K562 (cell line): ENCODE data around the gene SYMPK.

ENCODE experiments used
- CHD4 ChIP-seq: fragments of 200-600 bp; sonication (generic); IDR thresholded peaks from 3 replicates; pipeline ENCODE4 v1.6.1; 2012; ENCODE audit warnings: low read depth, mild to moderate bottlenecking, mixed read lengths, low read length, inconsistent platforms; ENCODE audit not compliant: insufficient read depth, insufficient replicate concordance, poor library complexity, severe bottlenecking
- ETV6 ChIP-seq, 3 experiments: fragments of 150-350 bp in 1 of 3; sonication (generic) in 1 of 3; formaldehyde crosslinking in 1 of 3; IDR thresholded peaks; 2 replicates each; pipeline versions ENCODE4 v1.6.1 to v1.8.0; 2014 to 2022; ENCODE audit warnings: borderline replicate concordance in 2 of 3, low read depth in 2 of 3, antibody characterized with exemption in 1 of 3, low read length in 1 of 3, mild to moderate bottlenecking in 1 of 3, missing genetic modification reagents in 1 of 3
- U2AF2 ChIP-seq: fragments of 200-400 bp; formaldehyde crosslinking; optimal IDR thresholded peaks from 2 replicates; pipeline ENCODE3; 2017; ENCODE audit warnings: low read depth, mild to moderate bottlenecking, low read length
- YY1 ChIP-seq, 3 experiments: IDR thresholded peaks; 2 replicates each; pipeline ENCODE4 v1.6.1; 2011; ENCODE audit warnings: low read length in 2 of 3, mild to moderate bottlenecking in 2 of 3, moderate library complexity in 2 of 3, borderline replicate concordance in 1 of 3, control low read depth in 1 of 3, low read depth in 1 of 3; ENCODE audit not compliant: insufficient read depth in 3 of 3, insufficient replicate concordance in 2 of 3, control insufficient read depth in 1 of 3, insufficient read length in 1 of 3; ENCODE audit errors: extremely low read depth in 1 of 3
- TF ChIP-seq, protein P1 (sequence below): sonication (generic); formaldehyde crosslinking; IDR thresholded peaks from 2 replicates; pipeline ENCODE4 v1.8.1; 2023; ENCODE audit warnings: mild to moderate bottlenecking, missing genetic modification reagents

DNA sequence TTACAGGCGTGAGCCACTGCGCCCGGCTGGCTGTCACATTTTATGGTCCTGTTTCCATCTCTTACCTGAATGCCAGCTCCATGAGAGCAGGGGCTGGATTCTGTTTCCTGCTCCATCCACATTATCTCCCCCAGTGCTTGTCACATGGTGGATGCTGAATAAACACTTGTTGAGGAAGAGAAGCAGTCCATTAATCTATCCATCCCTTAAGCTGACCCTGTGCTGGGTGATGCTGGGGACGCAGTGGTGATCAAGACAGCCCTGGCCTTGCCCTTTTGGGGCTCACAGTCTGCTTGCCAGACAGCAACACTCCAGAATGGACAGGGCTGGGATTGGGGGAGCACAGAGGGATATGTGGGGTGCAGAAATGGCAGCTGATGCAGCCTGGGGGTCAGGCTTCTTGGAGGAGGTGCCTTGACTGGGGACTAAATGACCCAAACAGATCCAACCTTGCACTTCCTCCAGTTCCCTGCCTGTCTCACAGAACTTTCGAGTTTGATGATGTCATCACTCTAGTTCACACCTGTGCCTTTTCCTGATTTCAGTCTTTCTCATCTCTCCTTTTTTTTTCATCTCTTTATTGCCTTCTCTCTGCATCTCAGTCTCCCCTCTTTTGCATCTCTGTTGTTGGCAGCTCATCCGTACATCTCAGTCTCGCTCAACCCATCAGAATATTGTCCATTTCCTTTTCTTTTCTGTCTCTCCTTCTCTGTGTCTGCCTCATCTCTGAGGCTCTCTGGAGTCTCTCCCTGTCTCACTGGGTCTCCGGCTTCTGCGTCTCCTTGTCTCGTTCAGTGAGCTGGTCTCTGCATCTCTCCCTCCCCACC is 18.3 kb upstream of the SYMPK start:
- TF ChIP-seq ETV6 (IDR thresholded peaks at IDR 0.05; ENCODE audit: borderline replicate concordance in 1 of 2, low read depth in 2 of 2, low read length in 1 of 2): no peak
- no peak for TF ChIP-seq ETV6 (CRISPR knock-in tag; IDR thresholded peaks at IDR 0.05; ENCODE audit: borderline replicate concordance)
- no peak for TF ChIP-seq U2AF2
- TF ChIP-seq CHD4: no peak
- TF ChIP-seq YY1 (IDR thresholded peaks at IDR 0.05; ENCODE audit: borderline replicate concordance in 1 of 3, control insufficient read depth in 1 of 3, extremely low read depth in 1 of 3, insufficient read depth in 3 of 3, insufficient read length in 1 of 3, insufficient replicate concordance in 2 of 3, low read depth in 1 of 3, low read length in 2 of 3): no peak
- TF ChIP-seq, protein P1, sequence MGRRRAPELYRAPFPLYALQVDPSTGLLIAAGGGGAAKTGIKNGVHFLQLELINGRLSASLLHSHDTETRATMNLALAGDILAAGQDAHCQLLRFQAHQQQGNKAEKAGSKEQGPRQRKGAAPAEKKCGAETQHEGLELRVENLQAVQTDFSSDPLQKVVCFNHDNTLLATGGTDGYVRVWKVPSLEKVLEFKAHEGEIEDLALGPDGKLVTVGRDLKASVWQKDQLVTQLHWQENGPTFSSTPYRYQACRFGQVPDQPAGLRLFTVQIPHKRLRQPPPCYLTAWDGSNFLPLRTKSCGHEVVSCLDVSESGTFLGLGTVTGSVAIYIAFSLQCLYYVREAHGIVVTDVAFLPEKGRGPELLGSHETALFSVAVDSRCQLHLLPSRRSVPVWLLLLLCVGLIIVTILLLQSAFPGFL (CRISPR knock-in tag): no peak
